Endometrium (tissue), 2 donors: ENCODE data around the gene PIK3R1.

Experiments used
- FAIRE-seq: peaks from 2 replicates; lab custom pipeline; 2012; peaks lifted over from hg19 to GRCh38; lab: Jason Lieb, UNC
- donor health status: control.
- donor health status: control.

PIK3R1 gene

DNA sequence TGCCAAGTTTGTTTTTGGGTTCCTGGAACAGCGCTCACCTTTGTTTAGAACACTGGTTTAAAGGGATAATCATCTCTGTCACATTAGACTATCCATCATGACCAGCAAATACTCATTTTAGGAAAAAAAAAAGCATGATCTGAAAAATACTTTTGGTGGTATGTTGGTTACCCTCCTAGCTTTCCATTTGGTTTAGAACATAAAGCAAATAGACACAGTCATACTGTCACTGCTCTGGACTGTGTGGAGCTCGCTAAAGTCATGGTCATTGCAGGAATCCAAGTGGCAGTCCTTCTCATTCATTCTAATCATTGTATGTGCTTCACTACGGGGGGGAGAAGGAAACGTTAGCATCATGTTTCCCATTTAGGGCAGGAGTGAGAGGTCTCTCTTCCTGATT is 83.5 kb downstream of the PIK3R1 start:
- FAIRE-seq, result no peak

DNA sequence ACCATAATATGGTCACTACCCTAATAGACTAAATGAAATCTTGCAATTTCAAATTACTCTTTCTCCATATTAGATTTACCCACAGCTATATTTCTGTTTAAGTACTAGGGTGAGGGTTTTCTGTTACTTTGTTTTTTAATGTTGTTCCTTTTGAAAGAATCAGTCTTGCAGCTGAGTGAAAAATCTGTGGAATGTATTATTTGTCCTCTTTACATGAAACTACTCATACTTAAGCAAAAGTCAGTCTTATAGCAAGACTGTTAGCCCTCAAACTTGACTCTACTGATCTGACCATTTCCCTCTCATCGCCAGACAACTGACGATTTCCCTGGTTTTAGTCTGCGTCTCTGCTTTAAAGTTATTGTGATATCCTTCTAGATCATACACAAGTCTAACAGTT is 84.0 kb downstream of the PIK3R1 start:
- no peak for FAIRE-seq

DNA sequence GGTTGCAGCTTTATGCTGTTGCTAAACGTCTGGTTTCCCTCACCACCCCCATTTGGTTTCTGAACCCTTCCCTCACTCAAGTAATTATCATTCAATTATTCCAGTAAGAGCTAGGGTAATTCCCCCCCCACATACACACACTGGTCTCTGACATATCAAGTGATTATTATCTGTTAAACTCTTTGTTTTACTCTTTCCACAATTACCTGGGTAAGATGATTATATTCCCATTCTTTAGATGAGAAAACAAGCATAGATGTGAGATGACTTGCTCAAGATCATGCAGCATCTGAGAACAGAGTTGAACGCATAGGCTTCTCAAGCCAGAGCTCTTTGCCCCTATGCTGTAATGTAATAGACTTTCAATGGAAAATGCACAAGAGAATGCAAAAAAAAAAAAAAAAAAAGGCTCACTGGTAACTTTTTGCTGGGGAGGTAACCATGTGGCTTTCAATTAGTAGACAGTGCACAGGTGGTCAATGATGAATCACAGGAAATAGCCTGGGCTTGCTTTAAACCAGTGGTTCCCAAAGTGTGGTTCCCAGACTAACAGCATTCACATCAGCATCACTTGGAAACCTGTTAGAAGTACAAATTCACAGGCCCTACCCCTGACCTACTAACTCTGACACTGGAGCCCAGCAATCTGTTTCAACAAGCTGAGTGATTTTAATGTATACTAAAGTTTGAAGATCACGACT is 87.6 kb downstream of the PIK3R1 start:
- FAIRE-seq, result no peak

- FAIRE-seq, result no peak
Observed at GRCh38 chr5:68303754-68304420, 88.3 kb downstream of the PIK3R1 start.

DNA sequence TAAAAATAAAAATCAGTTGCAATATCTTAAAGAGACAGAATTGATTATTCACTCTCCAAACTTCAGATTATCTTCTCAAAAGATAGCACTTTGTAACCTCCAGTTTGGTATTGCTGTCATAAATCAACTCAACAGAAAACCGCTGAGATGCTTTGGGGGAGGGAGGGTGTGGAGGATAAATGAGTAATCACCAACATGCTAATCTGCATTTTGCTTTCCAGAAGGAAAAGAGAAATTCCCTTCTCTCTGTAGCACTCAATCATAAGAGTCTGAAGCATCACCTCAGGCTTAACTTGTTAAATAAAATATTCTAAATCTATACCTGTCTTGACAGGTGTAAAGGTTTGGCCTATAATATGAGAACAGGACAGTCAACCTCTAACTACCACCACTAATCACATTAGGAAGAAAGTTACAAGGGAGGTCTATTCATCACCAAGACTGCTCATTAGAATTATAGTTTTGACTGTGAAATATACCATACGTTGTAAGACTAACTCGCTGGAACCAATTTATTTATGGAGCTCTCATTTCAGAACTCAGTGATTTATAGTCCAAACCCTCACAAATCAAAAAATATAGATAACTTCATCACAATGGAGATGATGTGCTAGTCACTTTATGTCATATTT is 89.0 kb downstream of the PIK3R1 start:
- FAIRE-seq, result no peak

DNA sequence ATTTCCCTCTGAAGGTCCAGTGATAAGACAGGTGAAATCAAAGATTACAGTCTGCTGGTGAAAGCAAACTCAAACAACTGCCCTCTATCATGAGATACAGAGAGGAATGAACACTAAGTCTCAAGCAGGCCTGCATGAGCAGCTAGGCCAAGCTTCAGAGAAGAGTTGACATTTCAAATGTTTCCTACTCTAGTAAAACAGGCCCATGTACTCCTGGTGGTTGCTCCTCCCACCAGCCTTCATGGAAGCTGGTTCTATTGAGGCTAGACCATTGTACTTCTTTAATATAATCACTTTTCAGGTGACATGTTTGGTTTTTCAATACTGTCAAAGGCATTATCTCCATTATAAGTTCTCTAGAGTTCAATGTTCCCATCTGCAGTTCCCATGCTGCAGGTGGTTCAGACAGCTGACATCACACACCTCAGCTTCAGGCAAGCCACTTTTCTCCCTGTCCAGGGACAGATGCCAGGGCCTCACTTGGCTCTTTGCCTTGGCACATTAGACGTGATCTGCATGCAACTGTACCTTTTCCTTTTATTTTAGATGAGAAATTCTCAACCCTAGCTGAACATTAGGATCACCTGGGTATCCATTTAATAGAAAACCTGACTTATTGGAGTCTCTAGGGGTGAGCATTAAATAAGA is 89.8 kb downstream of the PIK3R1 start:
- no peak for FAIRE-seq

DNA sequence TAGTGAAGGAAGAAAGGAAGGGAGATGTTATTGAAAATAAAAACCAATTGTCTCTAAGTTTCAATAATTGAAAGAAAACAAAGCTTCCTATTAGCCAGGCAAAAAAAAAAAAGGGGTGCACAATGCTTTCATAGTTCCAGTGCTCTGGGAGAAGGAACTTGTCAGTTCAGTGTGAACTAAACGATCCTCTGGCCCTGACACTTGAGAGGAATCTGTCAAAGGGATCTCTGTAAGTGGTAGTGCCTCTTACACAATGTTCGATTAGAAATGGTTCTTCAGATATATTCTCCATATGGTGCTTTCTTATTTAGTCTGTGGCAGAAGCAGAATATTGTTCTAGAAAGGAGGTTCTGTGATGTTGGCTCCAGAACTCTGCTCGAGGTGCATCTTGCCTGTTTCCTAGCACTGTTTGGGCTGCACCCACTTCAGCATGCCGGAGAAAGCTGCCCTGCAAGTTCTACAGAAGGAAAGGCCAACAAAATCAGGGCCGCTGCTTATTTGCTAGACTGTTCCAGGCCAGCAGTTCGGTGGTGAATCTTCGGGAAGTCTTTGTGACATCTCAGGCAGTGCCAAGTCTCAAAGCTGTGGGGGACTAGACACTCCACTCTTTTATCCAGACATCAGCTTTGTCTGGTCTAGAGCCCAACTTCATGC is 90.9 kb downstream of the PIK3R1 start:
- no peak for FAIRE-seq

- no peak for FAIRE-seq
Observed at GRCh38 chr5:68313336-68313735, 97.8 kb downstream of the PIK3R1 start.

DNA sequence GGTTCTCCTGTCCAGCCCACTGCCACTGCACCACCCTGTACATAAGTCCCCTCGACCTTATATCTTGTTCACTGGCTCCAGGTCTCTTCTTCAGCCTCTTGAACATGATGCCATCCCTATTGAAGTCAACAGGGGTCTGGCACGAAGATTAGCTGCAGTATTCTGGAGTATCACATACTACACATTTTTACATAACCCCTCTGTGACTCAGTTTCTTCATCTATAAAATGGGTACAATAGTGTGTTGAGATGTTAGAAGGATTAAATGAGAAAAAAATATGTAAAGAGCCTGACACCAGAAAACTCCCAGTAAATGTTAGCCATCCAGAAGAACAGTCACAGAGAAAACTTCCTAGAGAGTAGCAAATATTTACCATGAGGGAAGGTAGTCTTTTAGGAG is 98.9 kb downstream of the PIK3R1 start:
- FAIRE-seq, result no peak

- no peak for FAIRE-seq
Observed at GRCh38 chr5:68315679-68316271, 100.2 kb downstream of the PIK3R1 start.

GRCh38 chr5:68316469-68316868 is 100.9 kb downstream of the PIK3R1 start:
- FAIRE-seq, result no peak

GRCh38 chr5:68317646-68318045 is 102.1 kb downstream of the PIK3R1 start:
- FAIRE-seq, result no peak

DNA sequence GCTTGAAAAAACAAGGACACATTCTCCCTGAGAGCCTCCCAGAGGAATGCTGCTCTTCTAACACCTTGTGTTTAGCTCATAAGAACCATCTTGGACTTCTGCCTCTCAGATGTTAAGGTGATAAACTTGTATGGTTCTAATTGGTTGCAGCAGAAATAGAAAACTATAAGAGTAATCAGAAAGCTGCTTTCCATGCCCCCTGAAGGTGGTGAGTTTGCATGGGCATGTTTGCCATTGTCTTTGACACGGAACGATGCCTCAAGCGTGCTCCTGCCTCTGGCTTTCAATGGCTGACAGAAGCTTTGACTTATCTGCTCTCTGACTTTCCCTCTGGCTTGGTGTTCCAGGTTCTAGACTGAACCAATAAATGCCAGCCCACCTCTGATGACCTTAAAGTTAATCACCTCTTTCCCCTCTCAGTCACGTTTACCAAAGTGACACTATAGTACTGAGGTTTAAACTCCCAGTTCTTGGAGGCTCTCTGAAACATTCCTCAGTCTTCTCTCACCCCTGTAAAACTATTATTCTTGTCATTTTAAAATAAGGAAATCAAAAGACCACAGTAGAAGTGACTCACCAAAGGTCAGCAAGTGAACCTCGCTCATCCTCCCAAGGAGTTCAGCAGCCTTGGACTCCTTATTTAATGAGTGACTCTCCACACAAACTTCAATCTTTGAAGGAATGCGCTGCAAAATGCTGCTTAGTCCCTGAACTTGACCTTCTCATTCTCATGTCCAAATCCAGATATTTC is 103.6 kb downstream of the PIK3R1 start:
- no peak for FAIRE-seq

DNA sequence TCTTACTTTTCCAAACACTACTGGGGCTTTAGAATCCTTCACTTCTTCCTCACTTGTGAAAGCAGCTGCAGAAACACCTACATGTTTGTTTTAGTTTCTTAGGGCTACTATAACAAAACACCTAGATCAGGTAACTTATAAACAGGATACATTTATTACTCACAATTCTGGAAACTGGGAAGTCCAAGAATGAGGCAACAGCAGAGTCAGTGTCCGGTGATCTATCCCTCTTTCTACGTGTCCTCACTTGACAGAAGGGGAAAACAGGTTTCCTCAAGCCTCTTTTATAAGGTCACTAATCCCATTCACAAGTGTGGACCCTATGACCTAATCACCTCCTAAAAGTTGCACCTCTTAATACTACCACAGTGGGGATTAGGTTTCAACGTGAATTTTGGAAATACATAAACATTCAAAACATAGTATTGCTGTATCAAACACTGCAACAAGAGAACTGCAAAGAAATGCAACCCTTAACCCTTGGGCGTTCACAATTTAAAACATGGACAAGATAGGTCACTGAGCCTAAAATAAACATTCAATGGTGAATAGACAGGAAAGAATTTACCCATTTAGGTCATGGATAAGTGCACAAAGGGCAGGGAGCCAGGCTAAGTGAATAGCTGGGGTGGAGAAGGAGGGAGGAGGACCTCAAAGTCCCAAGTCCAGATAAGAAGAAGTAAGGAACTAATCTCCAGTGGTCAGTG is 104.3 kb downstream of the PIK3R1 start:
- FAIRE-seq, result no peak

DNA sequence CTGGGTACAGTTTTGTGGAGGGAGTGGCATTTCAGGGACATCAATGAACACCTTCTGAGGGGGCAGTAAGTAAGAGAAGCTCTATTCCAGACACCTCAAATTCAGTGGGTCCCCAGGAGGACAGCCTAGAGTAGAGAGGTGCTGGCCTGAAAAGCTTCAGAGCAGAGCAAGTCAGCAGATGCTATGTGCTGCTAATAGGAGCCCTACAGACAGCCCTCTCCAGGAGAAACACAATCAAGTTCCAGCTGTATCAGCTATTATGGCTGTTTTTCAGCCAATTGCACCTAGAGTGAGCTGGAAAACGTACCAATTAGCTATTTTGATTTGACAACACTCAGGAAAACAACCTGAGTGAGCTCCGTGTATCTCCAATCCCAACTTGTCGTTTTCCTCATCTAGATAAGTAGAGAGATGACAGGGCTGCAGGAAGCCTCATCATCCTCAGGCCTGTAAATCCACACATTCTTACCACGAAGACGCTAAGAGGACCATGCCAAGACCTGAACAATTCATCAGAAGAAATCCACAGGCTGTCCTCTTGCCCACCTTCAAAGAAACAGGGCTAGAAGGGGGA is 104.9 kb downstream of the PIK3R1 start:
- no peak for FAIRE-seq

GRCh38 chr5:68325065-68325580 is 109.6 kb downstream of the PIK3R1 start:
- FAIRE-seq, result no peak

GRCh38 chr5:68329554-68330255 is 114.1 kb downstream of the PIK3R1 start:
- FAIRE-seq, result no peak

- FAIRE-seq, result no peak
Observed at GRCh38 chr5:68330574-68330973, 115.0 kb downstream of the PIK3R1 start.
